Measurements from ENCODE around the gene CHN2.
"Not testable (repeated sequence)": the region's sequence is repeated elsewhere in the genome, so short reads cannot be mapped to it uniquely, and the experiment has no call there.

Gene CHN2

DNA sequence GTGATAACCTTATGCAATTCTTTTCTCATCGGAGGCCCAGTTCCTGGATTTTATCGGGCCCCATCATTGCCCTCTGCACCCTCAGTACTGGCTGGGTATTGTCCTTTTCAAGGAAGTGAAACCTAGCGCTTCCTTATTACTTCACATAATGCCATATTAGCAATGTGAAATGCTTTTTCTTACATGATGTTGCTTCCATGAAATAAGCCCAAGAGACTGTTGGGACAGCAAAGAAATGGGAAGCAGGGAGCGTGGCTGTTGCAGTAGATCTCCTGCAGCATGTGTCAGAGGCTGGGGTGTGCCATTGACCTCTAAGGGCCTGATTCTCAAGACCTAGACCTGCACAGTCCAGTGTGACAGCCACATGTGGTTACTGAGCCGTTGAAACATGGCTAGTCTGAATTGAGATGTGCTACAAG, 8.1 kb downstream of the CHN2 start:
- Histone ChIP-seq H3K4me3 (no peak overlapping the region), H3K9me3 (no peaks in the 10 kb centered on the region), H3K27me3 (peaks cover 0 to 3% of the 10 kb centered on the region in 2 donors), H3K27ac (no peak overlapping the region), H3K36me3 (no peaks in the 10 kb centered on the region), H3K4me1 (no peaks in the 10 kb centered on the region)
- TF ChIP-seq, protein P1, sequence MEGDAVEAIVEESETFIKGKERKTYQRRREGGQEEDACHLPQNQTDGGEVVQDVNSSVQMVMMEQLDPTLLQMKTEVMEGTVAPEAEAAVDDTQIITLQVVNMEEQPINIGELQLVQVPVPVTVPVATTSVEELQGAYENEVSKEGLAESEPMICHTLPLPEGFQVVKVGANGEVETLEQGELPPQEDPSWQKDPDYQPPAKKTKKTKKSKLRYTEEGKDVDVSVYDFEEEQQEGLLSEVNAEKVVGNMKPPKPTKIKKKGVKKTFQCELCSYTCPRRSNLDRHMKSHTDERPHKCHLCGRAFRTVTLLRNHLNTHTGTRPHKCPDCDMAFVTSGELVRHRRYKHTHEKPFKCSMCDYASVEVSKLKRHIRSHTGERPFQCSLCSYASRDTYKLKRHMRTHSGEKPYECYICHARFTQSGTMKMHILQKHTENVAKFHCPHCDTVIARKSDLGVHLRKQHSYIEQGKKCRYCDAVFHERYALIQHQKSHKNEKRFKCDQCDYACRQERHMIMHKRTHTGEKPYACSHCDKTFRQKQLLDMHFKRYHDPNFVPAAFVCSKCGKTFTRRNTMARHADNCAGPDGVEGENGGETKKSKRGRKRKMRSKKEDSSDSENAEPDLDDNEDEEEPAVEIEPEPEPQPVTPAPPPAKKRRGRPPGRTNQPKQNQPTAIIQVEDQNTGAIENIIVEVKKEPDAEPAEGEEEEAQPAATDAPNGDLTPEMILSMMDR (IDR thresholded peaks at IDR 0.05), result no peak
- intact Hi-C loops (cut with DNase I; ENCODE audit: low total_unique reads), result no loop called here
- peak in 1 of 2 donors; percentile 48 for DNase-seq

DNA sequence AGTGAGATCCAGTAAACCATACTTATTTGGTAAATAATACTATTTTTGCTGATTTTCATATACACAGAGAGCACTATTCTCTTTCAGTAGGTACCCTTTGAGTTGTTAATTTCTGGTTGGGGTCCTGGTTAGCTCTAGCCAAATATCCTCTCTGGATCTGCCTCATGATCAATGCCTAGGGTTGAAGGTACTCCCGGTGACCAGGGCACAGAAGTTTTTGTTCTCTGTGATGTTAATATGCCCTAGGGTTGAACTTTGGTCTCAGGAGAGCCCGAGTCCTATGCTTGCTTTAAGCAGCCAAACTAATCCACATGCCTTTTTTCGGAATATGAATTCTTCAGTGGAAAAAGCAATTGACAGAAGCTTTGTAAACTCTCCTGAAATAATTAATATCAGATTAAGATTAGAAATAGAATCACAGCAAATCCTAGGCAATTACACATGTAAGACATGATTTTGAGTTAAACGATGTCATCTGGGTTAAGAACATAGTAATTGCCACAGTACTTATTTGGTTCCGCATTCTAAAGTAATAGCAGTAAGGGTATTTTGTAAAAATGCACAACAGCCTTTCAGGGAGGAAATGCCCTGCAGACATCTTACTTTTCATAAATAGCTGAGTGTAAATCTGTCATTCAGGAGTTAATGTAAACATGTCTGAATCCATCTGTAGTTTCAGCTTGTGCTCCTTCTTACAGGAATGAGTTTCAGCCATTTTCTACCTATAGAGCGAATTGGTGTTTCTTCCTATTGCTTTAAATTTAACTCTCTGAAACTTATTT, 10.1 kb downstream of the CHN2 start:
- intact Hi-C loops (cut with DNase I; ENCODE audit: low total_unique reads), result no loop called here
- Histone ChIP-seq H3K27ac (no peak overlapping the region), H3K4me1 (no peaks in the 10 kb centered on the region)

DNA sequence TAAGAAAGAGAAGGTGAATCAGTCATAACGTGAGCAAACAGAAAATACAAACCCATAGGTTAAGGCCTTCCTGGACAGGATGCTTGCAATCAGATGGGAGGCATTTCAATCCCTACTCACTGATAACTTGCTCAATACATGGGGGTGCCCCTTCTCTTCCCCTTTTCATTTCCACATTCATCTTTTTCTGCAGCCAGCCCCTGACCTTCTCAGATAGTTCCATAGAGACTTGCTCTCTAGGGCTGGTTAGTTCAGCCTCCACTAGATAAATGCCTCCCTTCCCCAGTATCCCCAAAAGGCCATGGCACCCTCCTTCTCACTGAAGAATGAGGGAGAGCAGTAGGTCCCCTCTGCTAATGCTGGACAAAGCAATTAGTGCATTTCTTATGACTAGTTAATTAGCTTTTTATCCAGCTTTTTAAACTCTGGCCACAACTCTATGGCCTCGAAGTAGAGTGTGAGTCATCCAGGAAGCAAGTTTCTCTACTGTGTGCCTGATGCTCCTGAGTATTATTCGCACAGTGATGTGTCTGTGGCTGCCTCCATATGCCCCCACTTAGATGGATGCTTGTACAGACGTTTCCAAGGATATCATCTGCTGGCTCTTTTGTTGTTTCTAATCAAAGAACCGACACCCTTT, 12.7 kb downstream of the CHN2 start:
- no peaks in the 10 kb centered on the region for H3K36me3 ChIP-seq
- intact Hi-C loops (cut with DNase I; ENCODE audit: low total_unique reads), result no loop called here
- no peaks in the 10 kb centered on the region for H3K4me1 ChIP-seq

More for the DNA sequence above, 10.1 kb downstream of the CHN2 start:
- Histone ChIP-seq H3K4me3 (no peak overlapping the region), H3K27me3 (peaks cover 0 to 3% of the 10 kb centered on the region in 2 donors), H3K9me3 (no peaks in the 10 kb centered on the region), H3K36me3 (no peaks in the 10 kb centered on the region)
- TF ChIP-seq, protein P1 (IDR thresholded peaks at IDR 0.05), result no peak
- DNase-seq, result no peak

DNA sequence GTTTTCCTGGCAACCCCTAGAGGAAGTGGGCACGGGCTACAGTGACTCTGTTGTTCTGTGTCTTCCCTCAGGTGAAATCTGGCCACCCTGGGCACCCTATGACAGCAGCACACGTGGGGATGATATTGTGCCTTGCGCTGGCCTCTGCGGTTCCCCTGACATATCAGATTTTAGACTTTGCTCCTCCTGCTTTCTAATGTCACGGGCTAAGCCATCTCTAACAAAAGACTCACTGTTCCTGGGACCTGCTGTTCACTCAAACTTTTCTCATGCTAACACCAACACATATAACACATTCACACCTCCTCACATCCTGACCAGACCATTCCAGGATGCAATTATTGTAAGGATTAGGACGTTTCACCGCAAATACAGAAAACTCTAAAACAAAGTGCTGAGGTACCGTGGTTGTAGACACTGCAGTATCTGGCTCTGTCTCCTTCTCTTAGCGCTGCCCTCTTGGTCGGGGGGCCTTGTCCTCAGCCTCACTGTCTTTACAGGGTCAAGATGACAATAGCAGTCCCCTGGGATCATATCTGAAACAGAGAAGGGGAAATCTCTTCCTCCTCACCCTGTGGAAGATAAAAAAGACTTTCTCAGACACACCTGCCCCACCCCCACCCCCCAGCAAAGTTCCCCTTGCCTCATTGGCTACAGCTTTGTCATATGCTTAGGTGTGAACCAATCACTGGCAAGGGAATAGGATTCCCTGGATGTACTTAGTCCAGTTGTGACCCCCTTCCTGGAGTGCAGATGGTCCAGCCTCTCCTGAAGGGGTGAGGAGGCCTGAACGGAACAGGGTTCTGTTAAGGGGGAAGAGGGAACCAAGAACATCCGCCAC, 14.1 kb downstream of the CHN2 start:
- DNase-seq, result no peak
- H3K27me3 ChIP-seq, result no peaks in the 10 kb centered on the region

More for the DNA sequence above, 12.7 kb downstream of the CHN2 start:
- TF ChIP-seq, protein P1 (IDR thresholded peaks at IDR 0.05), result no peak
- H3K27ac ChIP-seq, result no peak overlapping the region
- no peak overlapping the region for H3K4me3 ChIP-seq
- no peak for DNase-seq
- peaks cover 0 to 2% of the 10 kb centered on the region in 2 donors for H3K27me3 ChIP-seq
- H3K9me3 ChIP-seq, result no peaks in the 10 kb centered on the region

DNA sequence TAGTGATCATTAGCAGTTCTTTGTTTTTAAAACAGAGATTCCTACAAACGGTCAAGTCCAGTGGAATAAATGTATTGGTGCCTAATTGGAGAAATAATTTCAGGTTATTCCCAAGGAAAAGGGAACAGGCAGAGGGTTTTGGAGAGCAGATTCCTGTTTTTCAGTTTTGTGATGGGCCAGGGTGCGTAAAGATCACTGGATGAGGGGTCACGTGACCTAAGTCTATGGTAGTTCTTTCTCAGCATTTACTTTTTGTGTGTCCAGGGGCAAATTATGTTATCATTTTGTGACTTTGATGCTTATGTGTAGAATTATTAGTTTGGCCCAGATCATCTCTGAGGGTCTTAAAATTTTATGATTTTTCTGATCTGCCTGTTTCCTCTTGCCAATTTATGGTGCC, 15.2 kb downstream of the CHN2 start:
- H3K9me3 ChIP-seq, result no peaks in the 10 kb centered on the region
- no peak overlapping the region for H3K27ac ChIP-seq
- TF ChIP-seq, protein P1 (IDR thresholded peaks at IDR 0.05), result no peak
- H3K4me1 ChIP-seq, result no peaks in the 10 kb centered on the region
- H3K36me3 ChIP-seq, result no peaks in the 10 kb centered on the region
- intact Hi-C loops (cut with DNase I; ENCODE audit: low total_unique reads), result no loop called here
- no peaks in the 10 kb centered on the region for H3K27me3 ChIP-seq
- H3K4me3 ChIP-seq, result no peak overlapping the region
- no peak for DNase-seq

More for the DNA sequence above, 14.1 kb downstream of the CHN2 start:
- H3K4me3 ChIP-seq, result no peak overlapping the region
- no peaks in the 10 kb centered on the region for H3K9me3 ChIP-seq
- no peak overlapping the region for H3K27ac ChIP-seq
- TF ChIP-seq, protein P1 (IDR thresholded peaks at IDR 0.05), result no peak
- H3K36me3 ChIP-seq, result no peaks in the 10 kb centered on the region
- no peaks in the 10 kb centered on the region for H3K4me1 ChIP-seq
- intact Hi-C loops (cut with DNase I; ENCODE audit: low total_unique reads), result no loop called here

DNA sequence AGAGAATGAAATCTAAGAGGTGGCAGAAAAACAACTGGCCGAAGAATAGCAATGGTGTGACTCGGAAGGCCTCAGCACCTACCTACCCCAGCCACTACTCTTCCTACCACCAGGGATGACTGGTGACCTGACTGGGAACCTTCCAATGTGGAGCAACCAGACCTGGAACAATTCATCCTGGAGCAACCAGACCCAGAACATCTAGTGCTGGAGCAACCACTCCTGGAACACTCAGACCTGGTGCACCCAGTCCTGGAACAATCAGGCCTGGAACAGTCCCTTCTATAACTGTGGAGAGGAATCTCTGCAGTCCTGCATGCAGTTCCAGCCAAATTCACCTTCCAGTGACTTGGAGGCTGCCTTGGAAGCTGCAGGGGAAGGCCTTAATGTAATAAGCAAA, 18.2 kb downstream of the CHN2 start:
- H3K27ac ChIP-seq; H3K4me1 ChIP-seq; H3K4me3 ChIP-seq; DNase-seq; intact Hi-C loops (cut with DNase I; ENCODE audit: low total_unique reads); H3K9me3 ChIP-seq; H3K36me3 ChIP-seq; H3K27me3 ChIP-seq: not testable (repeated sequence)

Data from tibial artery (tissue), 4 donors.